Measurements from ENCODE around the gene C11orf86. TPM values are rescaled to one million over a fixed set of nuclear protein-coding genes. Genes with fewer than 3 reads are reported as not detected.

C11orf86 gene
- total and polyA plus RNA-seq, 2 experiments from 2014 or later = 0.21 to 0.74 TPM

DNA sequence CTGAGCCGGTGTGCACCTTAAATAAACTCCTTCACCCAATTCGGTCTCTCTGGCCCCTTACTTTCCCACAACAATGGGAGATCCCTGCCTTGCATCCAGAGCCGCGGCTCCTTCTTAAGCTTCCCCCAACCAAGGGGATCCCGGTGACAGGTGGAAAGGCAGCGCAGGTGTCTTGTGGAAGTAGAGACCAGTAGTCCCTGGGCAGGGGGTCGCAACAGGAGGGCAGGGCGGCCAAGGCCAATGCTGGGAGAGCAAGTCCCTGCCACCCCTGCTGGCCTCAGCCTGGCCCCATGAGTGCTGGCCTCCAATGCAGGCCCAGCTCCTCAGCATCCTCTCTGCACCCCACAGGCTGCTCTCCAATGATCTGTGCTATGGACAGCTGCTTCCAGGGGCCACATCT, 39.9 kb downstream of the C11orf86 start (continued):
- TF ChIP-seq, protein P1, sequence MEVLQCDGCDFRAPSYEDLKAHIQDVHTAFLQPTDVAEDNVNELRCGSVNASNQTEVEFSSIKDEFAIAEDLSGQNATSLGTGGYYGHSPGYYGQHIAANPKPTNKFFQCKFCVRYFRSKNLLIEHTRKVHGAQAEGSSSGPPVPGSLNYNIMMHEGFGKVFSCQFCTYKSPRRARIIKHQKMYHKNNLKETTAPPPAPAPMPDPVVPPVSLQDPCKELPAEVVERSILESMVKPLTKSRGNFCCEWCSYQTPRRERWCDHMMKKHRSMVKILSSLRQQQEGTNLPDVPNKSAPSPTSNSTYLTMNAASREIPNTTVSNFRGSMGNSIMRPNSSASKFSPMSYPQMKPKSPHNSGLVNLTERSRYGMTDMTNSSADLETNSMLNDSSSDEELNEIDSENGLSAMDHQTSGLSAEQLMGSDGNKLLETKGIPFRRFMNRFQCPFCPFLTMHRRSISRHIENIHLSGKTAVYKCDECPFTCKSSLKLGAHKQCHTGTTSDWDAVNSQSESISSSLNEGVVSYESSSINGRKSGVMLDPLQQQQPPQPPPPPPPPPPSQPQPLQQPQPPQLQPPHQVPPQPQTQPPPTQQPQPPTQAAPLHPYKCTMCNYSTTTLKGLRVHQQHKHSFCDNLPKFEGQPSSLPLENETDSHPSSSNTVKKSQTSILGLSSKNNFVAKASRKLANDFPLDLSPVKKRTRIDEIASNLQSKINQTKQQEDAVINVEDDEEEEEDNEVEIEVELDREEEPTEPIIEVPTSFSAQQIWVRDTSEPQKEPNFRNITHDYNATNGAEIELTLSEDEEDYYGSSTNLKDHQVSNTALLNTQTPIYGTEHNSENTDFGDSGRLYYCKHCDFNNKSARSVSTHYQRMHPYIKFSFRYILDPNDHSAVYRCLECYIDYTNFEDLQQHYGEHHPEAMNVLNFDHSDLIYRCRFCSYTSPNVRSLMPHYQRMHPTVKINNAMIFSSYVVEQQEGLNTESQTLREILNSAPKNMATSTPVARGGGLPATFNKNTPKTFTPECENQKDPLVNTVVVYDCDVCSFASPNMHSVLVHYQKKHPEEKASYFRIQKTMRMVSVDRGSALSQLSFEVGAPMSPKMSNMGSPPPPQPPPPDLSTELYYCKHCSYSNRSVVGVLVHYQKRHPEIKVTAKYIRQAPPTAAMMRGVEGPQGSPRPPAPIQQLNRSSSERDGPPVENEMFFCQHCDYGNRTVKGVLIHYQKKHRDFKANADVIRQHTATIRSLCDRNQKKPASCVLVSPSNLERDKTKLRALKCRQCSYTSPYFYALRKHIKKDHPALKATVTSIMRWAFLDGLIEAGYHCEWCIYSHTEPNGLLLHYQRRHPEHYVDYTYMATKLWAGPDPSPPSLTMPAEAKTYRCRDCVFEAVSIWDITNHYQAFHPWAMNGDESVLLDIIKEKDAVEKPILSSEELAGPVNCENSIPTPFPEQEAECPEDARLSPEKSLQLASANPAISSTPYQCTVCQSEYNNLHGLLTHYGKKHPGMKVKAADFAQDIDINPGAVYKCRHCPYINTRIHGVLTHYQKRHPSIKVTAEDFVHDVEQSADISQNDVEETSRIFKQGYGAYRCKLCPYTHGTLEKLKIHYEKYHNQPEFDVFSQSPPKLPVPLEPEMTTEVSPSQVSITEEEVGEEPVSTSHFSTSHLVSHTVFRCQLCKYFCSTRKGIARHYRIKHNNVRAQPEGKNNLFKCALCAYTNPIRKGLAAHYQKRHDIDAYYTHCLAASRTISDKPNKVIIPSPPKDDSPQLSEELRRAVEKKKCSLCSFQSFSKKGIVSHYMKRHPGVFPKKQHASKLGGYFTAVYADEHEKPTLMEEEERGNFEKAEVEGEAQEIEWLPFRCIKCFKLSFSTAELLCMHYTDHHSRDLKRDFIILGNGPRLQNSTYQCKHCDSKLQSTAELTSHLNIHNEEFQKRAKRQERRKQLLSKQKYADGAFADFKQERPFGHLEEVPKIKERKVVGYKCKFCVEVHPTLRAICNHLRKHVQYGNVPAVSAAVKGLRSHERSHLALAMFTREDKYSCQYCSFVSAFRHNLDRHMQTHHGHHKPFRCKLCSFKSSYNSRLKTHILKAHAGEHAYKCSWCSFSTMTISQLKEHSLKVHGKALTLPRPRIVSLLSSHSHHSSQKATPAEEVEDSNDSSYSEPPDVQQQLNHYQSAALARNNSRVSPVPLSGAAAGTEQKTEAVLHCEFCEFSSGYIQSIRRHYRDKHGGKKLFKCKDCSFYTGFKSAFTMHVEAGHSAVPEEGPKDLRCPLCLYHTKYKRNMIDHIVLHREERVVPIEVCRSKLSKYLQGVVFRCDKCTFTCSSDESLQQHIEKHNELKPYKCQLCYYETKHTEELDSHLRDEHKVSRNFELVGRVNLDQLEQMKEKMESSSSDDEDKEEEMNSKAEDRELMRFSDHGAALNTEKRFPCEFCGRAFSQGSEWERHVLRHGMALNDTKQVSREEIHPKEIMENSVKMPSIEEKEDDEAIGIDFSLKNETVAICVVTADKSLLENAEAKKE (CRISPR knock-in tag; IDR thresholded peaks at IDR 0.05) = no peak
- TF ChIP-seq POLR2AphosphoS5 (IDR thresholded peaks at IDR 0.05; ENCODE audit: low read depth) = no peak
- no peak for TF ChIP-seq EZH2phosphoT487 (IDR thresholded peaks at IDR 0.05; ENCODE audit: unreplicated experiment)
- no peak for TF ChIP-seq EZH2 (IDR thresholded peaks at IDR 0.05; ENCODE audit: low read depth, unreplicated experiment)
- TF ChIP-seq, protein P2, sequence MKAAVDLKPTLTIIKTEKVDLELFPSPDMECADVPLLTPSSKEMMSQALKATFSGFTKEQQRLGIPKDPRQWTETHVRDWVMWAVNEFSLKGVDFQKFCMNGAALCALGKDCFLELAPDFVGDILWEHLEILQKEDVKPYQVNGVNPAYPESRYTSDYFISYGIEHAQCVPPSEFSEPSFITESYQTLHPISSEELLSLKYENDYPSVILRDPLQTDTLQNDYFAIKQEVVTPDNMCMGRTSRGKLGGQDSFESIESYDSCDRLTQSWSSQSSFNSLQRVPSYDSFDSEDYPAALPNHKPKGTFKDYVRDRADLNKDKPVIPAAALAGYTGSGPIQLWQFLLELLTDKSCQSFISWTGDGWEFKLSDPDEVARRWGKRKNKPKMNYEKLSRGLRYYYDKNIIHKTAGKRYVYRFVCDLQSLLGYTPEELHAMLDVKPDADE (IDR thresholded peaks at IDR 0.05) = no peak

DNA sequence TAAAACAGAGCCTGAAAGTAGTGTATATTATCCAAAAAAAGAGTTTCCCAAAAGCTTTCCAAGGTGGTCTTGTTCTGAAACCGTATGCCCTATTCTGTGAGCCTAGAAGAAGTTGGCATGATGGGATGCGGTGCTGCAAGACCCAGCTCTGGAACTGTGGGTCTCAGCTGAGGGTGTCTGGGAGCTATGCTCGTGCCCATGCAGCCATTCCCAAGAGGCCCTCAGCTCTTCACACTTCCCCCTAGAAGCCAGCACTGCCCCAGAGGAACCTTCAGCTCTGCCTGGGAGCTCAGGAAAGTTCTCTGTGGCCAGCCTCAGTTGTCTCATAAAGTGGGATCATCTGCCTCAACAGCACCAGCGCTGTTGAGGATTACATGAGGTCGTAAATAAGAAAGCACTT, 41.4 kb downstream of the C11orf86 start:
- H3K9me2 ChIP-seq (ENCODE audit: insufficient read depth) = no peaks in the 10 kb centered on the region
- no peaks in the 10 kb centered on the region for H3K36me3 ChIP-seq (ENCODE audit: insufficient read depth)
- no peaks in the 10 kb centered on the region for H3K4me1 ChIP-seq (ENCODE audit: insufficient read depth)
- Mint-ChIP-seq H3K9me3 (peaks cover 3% of the 10 kb centered on the region; the same call in 2 of the 3 replicates), H3K36me3 (ENCODE audit: low read depth) (peaks cover 6% of the 10 kb centered on the region; the same call in 2 of the 3 replicates), H3K4me3 (no peak overlapping the region), H3K27me3 (ENCODE audit: insufficient read depth, low read depth, poor library complexity) (peaks cover 17% of the 10 kb centered on the region), H3K4me1 (peaks cover 11% of the 10 kb centered on the region), H3K27ac (no peak overlapping the region)
- H3K79me2 ChIP-seq (replicated peaks; ENCODE audit: insufficient read depth) = no peaks in the 10 kb centered on the region
- no peaks in the 10 kb centered on the region for H3K27me3 ChIP-seq (ENCODE audit: insufficient read depth)
- DNase-seq (ENCODE audit: low spot score) = no peak
- no peaks in the 10 kb centered on the region for H4K20me1 ChIP-seq (replicated peaks; ENCODE audit: insufficient read depth)
- no peaks in the 10 kb centered on the region for H3F3A ChIP-seq (replicated peaks; ENCODE audit: low read depth)
- H2AFZ ChIP-seq = no peak overlapping the region
- no peak for ATAC-seq
- no peak overlapping the region for H3K4me2 ChIP-seq
- H3K27ac ChIP-seq (ENCODE audit: low read depth) = no peak overlapping the region
- H3K4me3 ChIP-seq = no peak overlapping the region
- TF ChIP-seq EZH2phosphoT487 (IDR thresholded peaks at IDR 0.05; ENCODE audit: unreplicated experiment) = no peak
- no peak for TF ChIP-seq JUNB (IDR thresholded peaks at IDR 0.05; ENCODE audit: unreplicated experiment)
- TF ChIP-seq, protein P3, sequence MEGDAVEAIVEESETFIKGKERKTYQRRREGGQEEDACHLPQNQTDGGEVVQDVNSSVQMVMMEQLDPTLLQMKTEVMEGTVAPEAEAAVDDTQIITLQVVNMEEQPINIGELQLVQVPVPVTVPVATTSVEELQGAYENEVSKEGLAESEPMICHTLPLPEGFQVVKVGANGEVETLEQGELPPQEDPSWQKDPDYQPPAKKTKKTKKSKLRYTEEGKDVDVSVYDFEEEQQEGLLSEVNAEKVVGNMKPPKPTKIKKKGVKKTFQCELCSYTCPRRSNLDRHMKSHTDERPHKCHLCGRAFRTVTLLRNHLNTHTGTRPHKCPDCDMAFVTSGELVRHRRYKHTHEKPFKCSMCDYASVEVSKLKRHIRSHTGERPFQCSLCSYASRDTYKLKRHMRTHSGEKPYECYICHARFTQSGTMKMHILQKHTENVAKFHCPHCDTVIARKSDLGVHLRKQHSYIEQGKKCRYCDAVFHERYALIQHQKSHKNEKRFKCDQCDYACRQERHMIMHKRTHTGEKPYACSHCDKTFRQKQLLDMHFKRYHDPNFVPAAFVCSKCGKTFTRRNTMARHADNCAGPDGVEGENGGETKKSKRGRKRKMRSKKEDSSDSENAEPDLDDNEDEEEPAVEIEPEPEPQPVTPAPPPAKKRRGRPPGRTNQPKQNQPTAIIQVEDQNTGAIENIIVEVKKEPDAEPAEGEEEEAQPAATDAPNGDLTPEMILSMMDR (conservative IDR thresholded peaks at IDR 0.05; ENCODE audit: low read depth in 2 of 2) = no peak
- no peak for TF ChIP-seq ZNF331 (CRISPR knock-in tag; IDR thresholded peaks at IDR 0.05; ENCODE audit: low read depth)
- TF ChIP-seq EZH2 (IDR thresholded peaks at IDR 0.05; ENCODE audit: low read depth, unreplicated experiment) = no peak
- no peak for TF ChIP-seq ZNF114 (CRISPR knock-in tag; IDR thresholded peaks at IDR 0.05)
